WI38 (cell line): ENCODE results near the gene ARFGEF3.
"Not testable (repeated sequence)": the region's sequence is repeated elsewhere in the genome, so short reads cannot be mapped to it uniquely, and the experiment has no call there.

ENCODE experiments used
- H3K4me3 ChIP-seq: 2 replicates; pipeline ENCODE4 v1.5.1; 2011; ENCODE audit warnings: low read depth, mild to moderate bottlenecking, control low read depth, low read length
- CTCF ChIP-seq: IDR thresholded peaks from 2 replicates; pipeline ENCODE4 v1.5.1; 2012; ENCODE audit warnings: low read depth, mild to moderate bottlenecking, control low read depth, low read length

Gene ARFGEF3

GRCh38 chr6:138347864-138348263 is 186.1 kb downstream of the ARFGEF3 start:
- no peak overlapping the region for H3K4me3 ChIP-seq
- TF ChIP-seq CTCF = no peak

GRCh38 chr6:138349891-138350290 is 188.2 kb downstream of the ARFGEF3 start:
- no peak for TF ChIP-seq CTCF
- H3K4me3 ChIP-seq = no peak overlapping the region

GRCh38 chr6:138357928-138358327 is 196.2 kb downstream of the ARFGEF3 start:
- TF ChIP-seq CTCF = no peak
- no peak overlapping the region for H3K4me3 ChIP-seq

- H3K4me3 ChIP-seq = not testable (repeated sequence)
These were observed 206.9 kb downstream of the ARFGEF3 start for GRCh38 chr6:138368684-138369083.

GRCh38 chr6:138370631-138371451 is 209.1 kb downstream of the ARFGEF3 start:
- TF ChIP-seq CTCF = no peak
- no peak overlapping the region for H3K4me3 ChIP-seq

- no peak overlapping the region for H3K4me3 ChIP-seq
- no peak for TF ChIP-seq CTCF
These were observed 209.6 kb downstream of the ARFGEF3 start for GRCh38 chr6:138371452-138371711.

GRCh38 chr6:138371720-138372119 is 210.0 kb downstream of the ARFGEF3 start:
- no peak overlapping the region for H3K4me3 ChIP-seq
- no peak for TF ChIP-seq CTCF

GRCh38 chr6:138372711-138373463 is 211.1 kb downstream of the ARFGEF3 start:
- H3K4me3 ChIP-seq = no peak overlapping the region

More at GRCh38 chr6:138372711-138373463, 211.1 kb downstream of the ARFGEF3 start:
- no peak for TF ChIP-seq CTCF
